GM23338 (cell line): ENCODE data around the gene NFATC1. TPM values are rescaled to one million over a fixed set of nuclear protein-coding genes. Genes with fewer than 3 reads are reported as not detected.

ENCODE experiments used
- ATAC-seq: fragments of 200-7000 bp; cut with Tn5 transposase; 3 replicates; pipeline ENCODE4 v1.9.1; 2020
- DNase-seq: peaks from one replicate; pipeline ENCODE4 v3.0.0-alpha.2; 2015; ENCODE audit warnings: low spot score
- H2AFZ ChIP-seq: fragments of 200-600 bp; sonication (generic); 2 replicates; pipeline ENCODE4 v1.8.0; 2016; ENCODE audit warnings: antibody characterized with exemption, mild to moderate bottlenecking, moderate library complexity
- H3F3A ChIP-seq: fragments of 200-600 bp; sonication (generic); replicated peaks from 2 replicates; pipeline ENCODE4 v1.8.0; 2017; ENCODE audit warnings: antibody characterized with exemption, mixed run types, low read depth
- H3K27ac ChIP-seq: fragments of 200-600 bp; sonication (generic); 2 replicates; pipeline ENCODE4 v1.6.1; 2016; ENCODE audit warnings: low read depth
- H3K27me3 ChIP-seq: fragments of 200-600 bp; sonication (generic); 2 replicates; pipeline ENCODE4 v1.8.0; 2016; ENCODE audit warnings: mild to moderate bottlenecking, mixed run types, moderate library complexity; ENCODE audit not compliant: insufficient read depth
- H3K36me3 ChIP-seq: fragments of 200-600 bp; sonication (generic); 2 replicates; pipeline ENCODE4 v1.8.0; 2016; ENCODE audit warnings: mild to moderate bottlenecking; ENCODE audit not compliant: insufficient read depth
- H3K4me1 ChIP-seq: fragments of 200-600 bp; sonication (generic); 2 replicates; pipeline ENCODE4 v1.8.0; 2016; ENCODE audit warnings: mild to moderate bottlenecking, moderate library complexity; ENCODE audit not compliant: insufficient read depth
- H3K4me2 ChIP-seq: fragments of 200-600 bp; sonication (generic); 2 replicates; pipeline ENCODE4 v1.7.1; 2017; ENCODE audit warnings: mixed run types
- H3K4me3 ChIP-seq: fragments of 200-600 bp; sonication (generic); 2 replicates; pipeline ENCODE4 v1.6.1; 2016; ENCODE audit warnings: mixed run types
- H3K79me2 ChIP-seq: fragments of 200-600 bp; sonication (generic); replicated peaks from 2 replicates; pipeline ENCODE4 v1.8.0; 2017; ENCODE audit warnings: mild to moderate bottlenecking; ENCODE audit not compliant: insufficient read depth
- H3K9me2 ChIP-seq: fragments of 200-600 bp; sonication (generic); 2 replicates; pipeline ENCODE4 v1.8.0; 2017; ENCODE audit not compliant: insufficient read depth
- H4K20me1 ChIP-seq: fragments of 200-600 bp; sonication (generic); replicated peaks from 2 replicates; pipeline ENCODE4 v1.8.0; 2017; ENCODE audit warnings: mild to moderate bottlenecking; ENCODE audit not compliant: insufficient read depth
- H3K27ac Mint-ChIP-seq: 2 replicates; pipeline ENCODE4 v1.8.0; 2020; ENCODE audit warnings: inconsistent platforms, mild to moderate bottlenecking, moderate library complexity, mixed read lengths
- H3K27me3 Mint-ChIP-seq: 3 replicates; pipeline ENCODE4 v1.8.0; 2022; ENCODE audit warnings: low read depth, mild to moderate bottlenecking, moderate library complexity, mixed read lengths, inconsistent platforms; ENCODE audit not compliant: insufficient read depth, poor library complexity
- H3K36me3 Mint-ChIP-seq: 3 replicates; pipeline ENCODE4 v1.8.0; 2021; ENCODE audit warnings: low read depth, mild to moderate bottlenecking, inconsistent platforms, moderate library complexity, mixed read lengths
- H3K4me1 Mint-ChIP-seq: 3 replicates; pipeline ENCODE4 v1.8.0; 2020; ENCODE audit warnings: mild to moderate bottlenecking, inconsistent platforms, mixed read lengths
- H3K4me3 Mint-ChIP-seq: 3 replicates; pipeline ENCODE4 v1.8.0; 2021; ENCODE audit warnings: moderate library complexity, mild to moderate bottlenecking, inconsistent platforms, mixed read lengths
- H3K9me3 Mint-ChIP-seq: 3 replicates; pipeline ENCODE4 v1.8.0; 2020; ENCODE audit warnings: moderate library complexity, mild to moderate bottlenecking, inconsistent platforms, mixed read lengths
- CREB1 ChIP-seq: fragments of 250-450 bp; sonication (Bioruptor Pico); IDR thresholded peaks from 2 replicates; pipeline ENCODE4 v1.5.0; 2020; ENCODE audit warnings: low read depth, mild to moderate bottlenecking, moderate library complexity
- CTCF ChIP-seq, 2 experiments: fragments of 200-600 bp in 1 of 2; sonication (generic) in 1 of 2; conservative IDR thresholded peaks; 2 replicates each; pipeline versions ENCODE4 v1.5.1 to v1.6.1; 2016 to 2017; ENCODE audit warnings: antibody characterized with exemption in 2 of 2, low read depth in 2 of 2, mild to moderate bottlenecking in 2 of 2, moderate library complexity in 1 of 2
- ETS1 ChIP-seq: IDR thresholded peaks from 2 replicates; pipeline ENCODE4 v1.6.1; 2016; ENCODE audit warnings: antibody characterized with exemption
- EZH2 ChIP-seq: fragments of 200-600 bp; sonication (generic); IDR thresholded peaks from one replicate; pipeline ENCODE4 v1.8.0; 2017; ENCODE audit warnings: antibody characterized with exemption, mild to moderate bottlenecking, low read depth; ENCODE audit not compliant: unreplicated experiment
- EZH2phosphoT487 ChIP-seq: fragments of 200-600 bp; sonication (generic); IDR thresholded peaks from one replicate; pipeline ENCODE4 v1.8.1; 2018; ENCODE audit warnings: antibody characterized with exemption; ENCODE audit not compliant: unreplicated experiment
- JUNB ChIP-seq: IDR thresholded peaks from one replicate; pipeline ENCODE4 v1.6.1; 2016; ENCODE audit warnings: antibody characterized with exemption; ENCODE audit not compliant: unreplicated experiment
- NANOG ChIP-seq: IDR thresholded peaks from 2 replicates; pipeline ENCODE4 v1.6.1; 2016; ENCODE audit warnings: antibody characterized with exemption, borderline replicate concordance
- POLR2AphosphoS5 ChIP-seq: IDR thresholded peaks from 2 replicates; pipeline ENCODE4 v1.6.1; 2016; ENCODE audit warnings: antibody characterized with exemption, low read depth
- REST ChIP-seq: IDR thresholded peaks from one replicate; pipeline ENCODE4 v1.6.1; 2018; ENCODE audit warnings: antibody characterized with exemption; ENCODE audit not compliant: unreplicated experiment
- STAT1 ChIP-seq: IDR thresholded peaks from one replicate; pipeline ENCODE4 v1.6.1; 2016; ENCODE audit warnings: antibody characterized with exemption; ENCODE audit not compliant: unreplicated experiment
- ZNF114 ChIP-seq: fragments of 250-450 bp; sonication (Bioruptor Pico); IDR thresholded peaks from 2 replicates; pipeline ENCODE4 v1.5.0; 2020; ENCODE audit warnings: mild to moderate bottlenecking, moderate library complexity
- ZNF331 ChIP-seq: fragments of 250-450 bp; sonication (Bioruptor Pico); IDR thresholded peaks from 2 replicates; pipeline ENCODE4 v1.5.0; 2020; ENCODE audit warnings: low read depth, mild to moderate bottlenecking, moderate library complexity
- ZNF462 ChIP-seq: fragments of 250-450 bp; sonication (Bioruptor Pico); IDR thresholded peaks from 2 replicates; pipeline ENCODE4 v1.5.0; 2020; ENCODE audit warnings: mild to moderate bottlenecking, moderate library complexity
- polyA plus RNA-seq: library from polyadenylated mRNA; unstranded; fragments of >200 nt; fragmentation: Nextera tagmentation; extraction: Ambion mirVana; gene quantifications from 2 replicates; pipeline ENCODE4 v1.2.1, GENCODE V29; 2016
- total RNA-seq: library from RNA; depleted of rRNA; stranded (reverse); fragments of >200 nt; shearing (Covaris generic); gene quantifications from 2 replicates; pipeline ENCODE4 v1.2.3, GENCODE V29; 2014

NFATC1 gene
- total and polyA plus RNA-seq, 2 experiments from 2014 or later = 3.9 to 6.4 TPM

- H4K20me1 ChIP-seq = no peaks in the 10 kb centered on the region
- DNase-seq = no peak
- Mint-ChIP-seq H3K4me3 (no peak overlapping the region), H3K27me3 (peaks cover 13% of the 10 kb centered on the region), H3K36me3 (no peaks in the 10 kb centered on the region), H3K4me1 (no peaks in the 10 kb centered on the region), H3K27ac (no peak overlapping the region), H3K9me3 (no peaks in the 10 kb centered on the region)
- no peak for TF ChIP-seq STAT1
- TF ChIP-seq POLR2AphosphoS5 = no peak
- no peak for TF ChIP-seq EZH2
- TF ChIP-seq ETS1 = no peak
- no peak for TF ChIP-seq EZH2phosphoT487
- TF ChIP-seq CREB1 (CRISPR knock-in tag) = no peak
- TF ChIP-seq JUNB = no peak
- TF ChIP-seq ZNF331 (CRISPR knock-in tag) = no peak
- TF ChIP-seq NANOG = no peak
- no peak for TF ChIP-seq REST
- TF ChIP-seq ZNF114 (CRISPR knock-in tag) = no peak
- TF ChIP-seq CTCF (conservative IDR thresholded peaks at IDR 0.05; ENCODE audit: low read depth in 2 of 2) = no peak
- TF ChIP-seq ZNF462 (CRISPR knock-in tag) = no peak
- H3K27ac ChIP-seq = no peak overlapping the region
- no peak overlapping the region for H2AFZ ChIP-seq
- ATAC-seq = no peak
- no peak overlapping the region for H3K4me3 ChIP-seq
- H3K4me2 ChIP-seq = no peak overlapping the region
- H3K79me2 ChIP-seq = no peaks in the 10 kb centered on the region
- H3K27me3 ChIP-seq = no peaks in the 10 kb centered on the region
- H3K4me1 ChIP-seq = no peaks in the 10 kb centered on the region
- H3K36me3 ChIP-seq = no peaks in the 10 kb centered on the region
- no peaks in the 10 kb centered on the region for H3K9me2 ChIP-seq
- H3F3A ChIP-seq = no peaks in the 10 kb centered on the region
These were observed 58.3 kb downstream of the NFATC1 start for GRCh38 chr18:79453816-79454735.
